LNCAP (cell line): ENCODE data around the gene POP7.
A peak's percentile ranks its signal among the peaks of the same experiment; 100 is the strongest.

Experiments used
- TF ChIP-seq, protein P1 (sequence below): fragments of 450-650 bp; IDR thresholded peaks from 2 replicates; pipeline ENCODE4 v1.5.1; 2017; ENCODE audit warnings: mild to moderate bottlenecking

The POP7 gene

DNA sequence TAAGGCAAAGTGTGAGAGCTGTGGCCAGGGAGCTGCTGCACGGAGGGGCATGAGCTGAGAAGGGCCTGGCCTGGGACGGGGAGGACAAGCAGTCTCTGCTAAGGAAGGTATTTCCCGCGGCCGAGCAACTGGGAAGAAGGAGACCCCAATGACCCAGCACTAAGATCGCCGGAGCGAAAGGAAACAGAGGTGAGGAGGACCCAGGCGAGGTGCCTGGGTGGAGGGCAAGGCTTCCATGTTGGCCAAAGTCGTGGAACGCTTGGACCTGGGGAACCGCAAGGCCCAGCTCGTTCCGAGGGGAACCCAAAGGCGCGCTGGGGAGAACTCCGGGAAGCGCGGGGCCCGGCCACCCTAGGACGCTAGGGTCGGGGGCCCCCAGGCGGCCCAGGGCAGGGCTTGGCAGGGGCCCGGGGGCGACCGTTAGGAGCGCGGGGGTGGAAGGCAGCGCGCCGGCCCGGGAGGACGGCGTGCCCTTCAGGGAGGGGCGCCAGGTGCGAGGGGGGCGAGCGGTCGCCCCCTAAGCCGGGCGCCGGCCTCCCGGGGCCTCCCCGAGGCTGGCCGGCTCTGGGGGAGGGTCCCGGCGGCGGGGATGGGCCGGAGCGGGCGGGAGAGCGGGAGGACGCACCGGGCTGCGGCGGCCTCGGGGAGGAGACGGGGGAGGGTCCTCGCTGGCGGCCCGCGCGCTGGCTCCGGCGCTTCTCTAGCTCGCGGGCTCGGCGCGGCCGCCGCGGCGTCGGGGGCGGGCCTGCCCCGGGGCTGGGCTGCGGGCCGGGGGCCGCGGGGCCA lies 12.4 kb upstream of the POP7 start:
- TF ChIP-seq, protein P1, sequence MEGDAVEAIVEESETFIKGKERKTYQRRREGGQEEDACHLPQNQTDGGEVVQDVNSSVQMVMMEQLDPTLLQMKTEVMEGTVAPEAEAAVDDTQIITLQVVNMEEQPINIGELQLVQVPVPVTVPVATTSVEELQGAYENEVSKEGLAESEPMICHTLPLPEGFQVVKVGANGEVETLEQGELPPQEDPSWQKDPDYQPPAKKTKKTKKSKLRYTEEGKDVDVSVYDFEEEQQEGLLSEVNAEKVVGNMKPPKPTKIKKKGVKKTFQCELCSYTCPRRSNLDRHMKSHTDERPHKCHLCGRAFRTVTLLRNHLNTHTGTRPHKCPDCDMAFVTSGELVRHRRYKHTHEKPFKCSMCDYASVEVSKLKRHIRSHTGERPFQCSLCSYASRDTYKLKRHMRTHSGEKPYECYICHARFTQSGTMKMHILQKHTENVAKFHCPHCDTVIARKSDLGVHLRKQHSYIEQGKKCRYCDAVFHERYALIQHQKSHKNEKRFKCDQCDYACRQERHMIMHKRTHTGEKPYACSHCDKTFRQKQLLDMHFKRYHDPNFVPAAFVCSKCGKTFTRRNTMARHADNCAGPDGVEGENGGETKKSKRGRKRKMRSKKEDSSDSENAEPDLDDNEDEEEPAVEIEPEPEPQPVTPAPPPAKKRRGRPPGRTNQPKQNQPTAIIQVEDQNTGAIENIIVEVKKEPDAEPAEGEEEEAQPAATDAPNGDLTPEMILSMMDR = no peak

DNA sequence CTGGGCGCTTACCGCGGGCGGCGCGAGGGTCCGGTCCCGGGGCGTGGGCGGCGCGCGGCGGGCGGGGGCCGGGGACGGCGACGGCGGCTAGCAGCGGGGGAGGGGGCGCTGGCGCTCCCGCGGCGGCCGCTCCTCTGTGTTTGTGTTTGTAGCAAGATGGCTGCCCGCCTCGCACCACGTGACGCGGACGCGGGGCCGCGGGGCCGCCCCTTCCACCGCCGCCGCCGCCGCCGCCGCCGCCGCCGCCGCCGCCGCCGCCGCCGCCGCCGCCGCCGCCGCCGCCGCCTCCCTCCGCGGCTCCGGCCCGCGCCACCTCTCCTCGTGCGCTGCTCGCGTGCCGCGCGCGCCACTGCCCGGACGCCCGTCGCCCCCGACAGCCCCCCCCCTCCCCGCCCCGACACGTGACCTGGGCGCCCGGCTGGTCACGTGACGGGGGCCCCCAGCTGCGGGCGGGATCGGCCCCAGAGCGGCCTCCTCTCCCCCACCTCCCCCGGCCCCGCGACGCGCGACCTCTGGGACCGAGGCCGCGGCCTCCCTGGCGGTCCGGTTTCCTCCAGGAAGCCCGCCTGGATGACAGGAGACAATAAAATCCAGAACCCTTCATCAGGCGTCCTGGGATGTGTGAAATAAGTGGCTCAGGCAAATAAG lies 11.7 kb upstream of the POP7 start, which contains the start of gene GIGYF1:
Gene GIGYF1 (minus strand): TSS at position 153 of the 648 bp plus-strand sequence. CDS start 6,012 bp downstream, outside the sequence.
- TF ChIP-seq, protein P1 = no peak

DNA sequence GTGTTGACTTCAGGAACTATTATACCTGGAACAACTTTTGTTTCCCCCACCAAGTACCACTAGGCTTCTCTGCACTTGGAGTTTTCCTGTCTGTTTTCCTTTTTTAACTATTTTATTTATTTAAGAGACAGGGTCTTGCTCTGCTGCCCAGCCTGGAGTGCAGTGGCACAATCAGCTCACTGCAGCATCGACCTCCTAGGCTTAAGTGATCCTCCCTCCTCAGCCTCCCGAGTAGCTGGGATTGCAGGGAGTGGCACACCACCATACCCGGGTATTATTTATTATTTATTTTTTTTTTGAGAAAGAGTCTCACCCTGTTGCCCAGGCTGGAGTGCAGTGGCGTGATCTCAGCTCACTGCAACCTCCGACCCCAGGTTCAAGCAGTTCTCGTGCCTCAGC lies 9.8 kb upstream of the POP7 start:
- TF ChIP-seq, protein P1 = no peak

DNA sequence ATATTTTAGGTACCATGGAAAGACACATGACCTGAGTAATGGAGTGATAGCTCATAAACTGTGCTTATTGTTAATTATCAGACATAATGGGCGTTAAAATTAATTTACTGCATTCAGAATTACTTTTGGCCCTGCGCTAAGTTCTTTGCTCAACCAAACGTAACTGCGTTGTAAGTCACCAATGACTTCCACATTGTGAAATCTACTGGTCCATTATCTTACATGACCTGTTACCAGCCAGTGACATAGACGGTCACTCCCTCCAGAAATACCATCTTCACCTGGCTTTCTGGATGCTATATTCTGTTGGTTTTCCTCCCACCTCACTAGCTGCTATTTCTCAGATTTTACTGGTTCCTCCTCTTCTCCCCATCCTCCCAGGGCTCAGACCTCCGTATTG lies 6.9 kb upstream of the POP7 start:
- TF ChIP-seq, protein P1 = no peak

DNA sequence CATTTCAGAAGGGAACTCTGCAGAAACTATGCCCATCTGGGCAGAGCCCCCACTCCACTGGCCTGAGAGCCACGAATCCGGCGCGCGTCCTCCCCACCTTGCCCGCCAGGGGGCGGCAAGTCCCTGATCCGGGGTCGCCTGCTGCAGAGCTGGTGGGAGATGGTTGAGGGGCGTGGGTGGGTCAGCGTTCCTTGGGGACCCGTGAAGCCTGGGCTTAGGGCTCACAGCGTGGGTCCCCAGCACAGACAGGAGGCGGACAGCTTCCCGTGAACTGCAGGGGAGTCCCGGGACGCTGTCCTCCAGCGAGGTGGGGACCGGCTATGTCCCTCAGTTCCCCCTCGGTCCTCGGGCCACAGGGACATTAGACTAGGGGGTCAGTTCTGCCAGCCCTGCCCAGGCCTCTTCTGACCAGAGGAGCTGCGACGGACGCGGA lies 585 bp upstream of the POP7 start:
- TF ChIP-seq, protein P1 = peak; percentile 94

DNA sequence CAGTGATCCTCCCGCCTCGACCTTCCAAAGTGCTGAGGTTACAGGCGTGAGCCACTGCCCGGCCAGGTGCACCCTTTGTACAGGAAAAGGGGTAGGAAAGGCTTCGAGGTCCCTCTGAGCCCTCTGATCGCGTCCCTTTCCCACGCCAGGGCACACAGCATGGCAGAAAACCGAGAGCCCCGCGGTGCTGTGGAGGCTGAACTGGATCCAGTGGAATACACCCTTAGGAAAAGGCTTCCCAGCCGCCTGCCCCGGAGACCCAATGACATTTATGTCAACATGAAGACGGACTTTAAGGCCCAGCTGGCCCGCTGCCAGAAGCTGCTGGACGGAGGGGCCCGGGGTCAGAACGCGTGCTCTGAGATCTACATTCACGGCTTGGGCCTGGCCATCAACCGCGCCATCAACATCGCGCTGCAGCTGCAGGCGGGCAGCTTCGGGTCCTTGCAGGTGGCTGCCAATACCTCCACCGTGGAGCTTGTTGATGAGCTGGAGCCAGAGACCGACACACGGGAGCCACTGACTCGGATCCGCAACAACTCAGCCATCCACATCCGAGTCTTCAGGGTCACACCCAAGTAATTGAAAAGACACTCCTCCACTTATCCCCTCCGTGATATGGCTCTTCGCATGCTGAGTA lies 871 bp downstream of the POP7 start:
- TF ChIP-seq, protein P1 = no peak

DNA sequence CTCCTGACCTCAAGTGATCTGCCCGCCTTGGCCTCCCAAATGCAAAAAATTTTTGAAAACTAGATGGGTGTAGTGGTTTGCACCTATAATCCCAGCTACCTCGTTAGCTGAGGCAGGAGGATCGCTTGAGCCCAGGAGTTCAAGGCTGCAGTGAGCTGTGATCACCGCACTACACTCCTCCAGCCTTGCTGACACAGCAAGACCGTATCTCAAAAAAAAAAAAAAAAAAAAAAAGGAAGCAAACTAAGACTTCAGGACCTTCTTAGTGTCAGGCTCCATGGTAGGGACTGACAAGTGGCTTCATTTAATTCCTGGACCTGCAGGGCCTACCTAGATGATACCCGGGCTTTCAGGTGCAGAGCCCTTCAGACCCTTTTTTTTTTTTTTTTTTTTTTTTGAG lies 2.5 kb downstream of the POP7 start:
- TF ChIP-seq, protein P1 = no peak
